Measurements from ENCODE around the gene ZNF672.
"Not testable (repeated sequence)": the region's sequence is repeated elsewhere in the genome, so short reads cannot be mapped to it uniquely, and the experiment has no call there.

Gene ZNF672

GRCh38 chr1:248798791-248799190, 39.2 kb upstream of the ZNF672 start:
- Histone ChIP-seq H3K79me2 (ENCODE audit: control insufficient read depth, low read length) (no peaks in the 10 kb centered on the region), H3K27ac (ENCODE audit: low read depth, low read length) (no peak overlapping the region), H3K27me3 (ENCODE audit: control insufficient read depth, low read length) (peaks cover 3% of the 10 kb centered on the region; the same call in 1 of the 2 replicates), H3K9me3 (ENCODE audit: control insufficient read depth, insufficient read depth, low read length) (no peaks in the 10 kb centered on the region), H3K36me3 (ENCODE audit: control insufficient read depth, low read length) (no peaks in the 10 kb centered on the region), H3K4me1 (ENCODE audit: control insufficient read depth, low read length) (0 out of 2 replicates have a peak, but pooled peaks cover 2% of the 10 kb centered on the region), H3K4me3 (ENCODE audit: low read length) (no peak overlapping the region), H4K20me1 (ENCODE audit: control insufficient read depth, insufficient read depth, low read depth, low read length) (no peaks in the 10 kb centered on the region), H3F3A (ENCODE audit: control insufficient read depth, insufficient read depth) (no peaks in the 10 kb centered on the region; the same call in 1 of the 2 replicates), H3K9me2 (replicated peaks; ENCODE audit: control insufficient read depth, low read length) (no peaks in the 10 kb centered on the region), H3K4me2 (ENCODE audit: low read length) (no peak overlapping the region)
- TF ChIP-seq EZH2phosphoT487 (IDR thresholded peaks at IDR 0.05; ENCODE audit: borderline replicate concordance, low read length) (no peak), CTCF (IDR thresholded peaks at IDR 0.05; ENCODE audit: low read depth, low read length, poor library complexity, severe bottlenecking) (no peak)

GRCh38 chr1:248800459-248800858, 37.6 kb upstream of the ZNF672 start:
- H3K4me3 ChIP-seq (ENCODE audit: low read length): no peak overlapping the region
- peaks cover 3% of the 10 kb centered on the region; the same call in 1 of the 2 replicates for H3K27me3 ChIP-seq (ENCODE audit: control insufficient read depth, low read length)
- H3K36me3 ChIP-seq (ENCODE audit: control insufficient read depth, low read length): no peaks in the 10 kb centered on the region
- peaks cover 17% of the 10 kb centered on the region for H3K4me1 ChIP-seq (ENCODE audit: control insufficient read depth, low read length)
- no peaks in the 10 kb centered on the region for H4K20me1 ChIP-seq (ENCODE audit: control insufficient read depth, insufficient read depth, low read depth, low read length)
- no peaks in the 10 kb centered on the region for H3K9me3 ChIP-seq (ENCODE audit: control insufficient read depth, insufficient read depth, low read length)
- no peak overlapping the region for H3K4me2 ChIP-seq (ENCODE audit: low read length)
- no peaks in the 10 kb centered on the region for H3K9me2 ChIP-seq (replicated peaks; ENCODE audit: control insufficient read depth, low read length)
- H3K27ac ChIP-seq (ENCODE audit: low read depth, low read length): no peak overlapping the region
- TF ChIP-seq CTCF (IDR thresholded peaks at IDR 0.05; ENCODE audit: low read depth, low read length, poor library complexity, severe bottlenecking) (no peak), EZH2phosphoT487 (IDR thresholded peaks at IDR 0.05; ENCODE audit: borderline replicate concordance, low read length) (no peak)
- peaks cover 9% of the 10 kb centered on the region for H3F3A ChIP-seq (ENCODE audit: control insufficient read depth, insufficient read depth)
- H3K79me2 ChIP-seq (ENCODE audit: control insufficient read depth, low read length): no peaks in the 10 kb centered on the region

- peaks cover 32% of the 10 kb centered on the region for H3K4me1 ChIP-seq (ENCODE audit: control insufficient read depth, low read length)
- H3F3A ChIP-seq (ENCODE audit: control insufficient read depth, insufficient read depth): peaks cover 12% of the 10 kb centered on the region
- no peaks in the 10 kb centered on the region for H3K9me3 ChIP-seq (ENCODE audit: control insufficient read depth, insufficient read depth, low read length)
- H3K27ac ChIP-seq (ENCODE audit: low read depth, low read length): no peak overlapping the region
- H4K20me1 ChIP-seq (ENCODE audit: control insufficient read depth, insufficient read depth, low read depth, low read length): no peaks in the 10 kb centered on the region
- H3K4me2 ChIP-seq (ENCODE audit: low read length): no peak overlapping the region
- H3K4me3 ChIP-seq (ENCODE audit: low read length): no peak overlapping the region
- no peaks in the 10 kb centered on the region for H3K79me2 ChIP-seq (ENCODE audit: control insufficient read depth, low read length)
- no peaks in the 10 kb centered on the region for H3K36me3 ChIP-seq (ENCODE audit: control insufficient read depth, low read length)
- no peaks in the 10 kb centered on the region for H3K9me2 ChIP-seq (replicated peaks; ENCODE audit: control insufficient read depth, low read length)
- H3K27me3 ChIP-seq (ENCODE audit: control insufficient read depth, low read length): peaks cover 3% of the 10 kb centered on the region; the same call in 1 of the 2 replicates
- TF ChIP-seq CTCF (IDR thresholded peaks at IDR 0.05; ENCODE audit: low read depth, low read length, poor library complexity, severe bottlenecking): no peak
- TF ChIP-seq EZH2phosphoT487 (IDR thresholded peaks at IDR 0.05; ENCODE audit: borderline replicate concordance, low read length): no peak
Observed at GRCh38 chr1:248802454-248802853, 35.6 kb upstream of the ZNF672 start.

- peaks cover 32% of the 10 kb centered on the region for H3K4me1 ChIP-seq (ENCODE audit: control insufficient read depth, low read length)
- H4K20me1 ChIP-seq (ENCODE audit: control insufficient read depth, insufficient read depth, low read depth, low read length); H3K9me3 ChIP-seq (ENCODE audit: control insufficient read depth, insufficient read depth, low read length); H3K79me2 ChIP-seq (ENCODE audit: control insufficient read depth, low read length); H3K27ac ChIP-seq (ENCODE audit: low read depth, low read length); H3K36me3 ChIP-seq (ENCODE audit: control insufficient read depth, low read length); H3K4me3 ChIP-seq (ENCODE audit: low read length); H3K4me2 ChIP-seq (ENCODE audit: low read length); H3K27me3 ChIP-seq (ENCODE audit: control insufficient read depth, low read length); H3K9me2 ChIP-seq (replicated peaks; ENCODE audit: control insufficient read depth, low read length): not testable (repeated sequence)
- H3F3A ChIP-seq (ENCODE audit: control insufficient read depth, insufficient read depth): peaks cover 12% of the 10 kb centered on the region
Observed at GRCh38 chr1:248803501-248803900, 34.5 kb upstream of the ZNF672 start.
